ENCODE data around the gene PDK3.

Gene PDK3

DNA sequence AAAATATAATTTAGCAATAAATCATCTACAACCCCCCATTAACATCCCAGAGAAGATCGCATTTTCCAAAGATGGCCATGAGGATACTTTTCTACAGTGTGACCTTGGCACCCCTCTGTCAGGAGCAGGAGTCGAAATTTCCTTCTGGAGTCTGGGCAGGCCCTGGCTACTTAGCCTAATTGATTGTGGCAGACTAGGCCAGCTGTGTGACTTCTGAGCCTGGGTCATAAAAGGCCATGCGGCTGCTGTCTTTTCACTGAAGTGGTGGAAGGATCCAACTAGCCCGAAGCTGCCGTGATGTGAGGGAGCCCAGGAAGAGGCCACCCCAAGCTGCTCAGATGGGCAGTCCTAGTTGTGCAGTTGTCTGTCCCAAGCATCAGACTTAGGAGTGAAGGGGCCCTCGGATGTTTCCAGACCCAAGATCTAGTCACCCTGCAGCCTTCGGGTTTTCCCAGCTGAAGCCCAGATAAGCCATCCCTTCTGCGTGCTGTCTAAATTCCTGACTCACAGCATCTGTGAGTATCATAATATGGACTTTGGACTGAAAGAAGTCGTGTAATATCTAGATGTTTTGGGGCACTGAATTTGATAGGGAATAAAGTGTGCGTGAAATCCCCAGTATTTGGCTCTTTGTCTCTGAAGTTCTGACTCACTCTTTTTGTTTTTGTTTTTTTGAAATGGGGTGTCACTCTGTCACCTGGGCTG lies 21.0 kb downstream of the PDK3 start:
- H3K4me3 ChIP-seq (ENCODE audit: low read depth, low read length), result no peak overlapping the region
- DNase-seq (ENCODE audit: low read depth), result no peak

DNA sequence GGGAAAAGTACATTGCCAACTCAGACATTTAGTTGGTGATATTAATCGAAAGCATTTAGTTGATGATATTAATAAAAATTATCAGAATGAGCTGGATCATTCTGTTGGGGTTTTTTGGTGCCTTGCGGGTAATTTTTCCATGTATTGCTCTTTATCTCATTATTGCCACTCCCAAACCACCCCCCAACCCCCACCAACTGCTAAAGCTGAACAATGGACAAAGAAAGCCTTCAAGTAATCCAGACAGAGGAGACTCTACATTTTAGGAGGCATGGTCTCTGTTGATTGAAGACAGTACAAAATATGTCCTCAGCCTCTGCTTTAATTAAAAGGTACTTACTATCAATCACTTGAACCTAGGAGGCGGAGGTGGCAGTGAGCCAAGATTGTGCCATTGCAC lies 22.5 kb downstream of the PDK3 start:
- no peak for DNase-seq (ENCODE audit: low read depth)
- TF ChIP-seq, protein P1, sequence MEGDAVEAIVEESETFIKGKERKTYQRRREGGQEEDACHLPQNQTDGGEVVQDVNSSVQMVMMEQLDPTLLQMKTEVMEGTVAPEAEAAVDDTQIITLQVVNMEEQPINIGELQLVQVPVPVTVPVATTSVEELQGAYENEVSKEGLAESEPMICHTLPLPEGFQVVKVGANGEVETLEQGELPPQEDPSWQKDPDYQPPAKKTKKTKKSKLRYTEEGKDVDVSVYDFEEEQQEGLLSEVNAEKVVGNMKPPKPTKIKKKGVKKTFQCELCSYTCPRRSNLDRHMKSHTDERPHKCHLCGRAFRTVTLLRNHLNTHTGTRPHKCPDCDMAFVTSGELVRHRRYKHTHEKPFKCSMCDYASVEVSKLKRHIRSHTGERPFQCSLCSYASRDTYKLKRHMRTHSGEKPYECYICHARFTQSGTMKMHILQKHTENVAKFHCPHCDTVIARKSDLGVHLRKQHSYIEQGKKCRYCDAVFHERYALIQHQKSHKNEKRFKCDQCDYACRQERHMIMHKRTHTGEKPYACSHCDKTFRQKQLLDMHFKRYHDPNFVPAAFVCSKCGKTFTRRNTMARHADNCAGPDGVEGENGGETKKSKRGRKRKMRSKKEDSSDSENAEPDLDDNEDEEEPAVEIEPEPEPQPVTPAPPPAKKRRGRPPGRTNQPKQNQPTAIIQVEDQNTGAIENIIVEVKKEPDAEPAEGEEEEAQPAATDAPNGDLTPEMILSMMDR (IDR thresholded peaks at IDR 0.05; ENCODE audit: control insufficient read depth, extremely low read depth, insufficient read depth), result no peak
- H3K4me3 ChIP-seq (ENCODE audit: low read depth, low read length), result no peak overlapping the region

More for the DNA sequence above, 21.0 kb downstream of the PDK3 start:
- TF ChIP-seq, protein P1 (IDR thresholded peaks at IDR 0.05; ENCODE audit: control insufficient read depth, extremely low read depth, insufficient read depth), result no peak

DNA sequence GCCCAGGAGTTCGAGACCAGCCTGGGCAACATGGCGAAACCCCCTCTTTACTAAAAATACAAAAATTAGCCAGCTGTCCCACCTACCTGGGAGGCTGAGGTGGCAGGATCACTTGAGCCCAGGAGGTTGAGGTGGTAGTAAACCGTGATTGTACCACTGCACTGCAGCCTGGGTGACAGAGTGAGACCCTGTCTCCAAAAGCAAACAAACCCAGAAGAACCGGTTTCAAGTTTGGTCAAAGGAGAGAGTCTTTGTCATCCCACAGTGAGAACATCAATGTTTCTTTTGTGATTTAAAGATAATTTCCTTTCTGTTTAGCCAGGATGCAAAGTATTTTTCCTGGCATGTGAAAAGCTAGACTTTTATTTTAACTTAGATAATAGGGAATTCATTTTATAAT lies 26.7 kb downstream of the PDK3 start:
- H3K4me3 ChIP-seq (ENCODE audit: low read depth, low read length), result no peak overlapping the region
- peak; percentile 67 for DNase-seq (ENCODE audit: low read depth)
- TF ChIP-seq, protein P1 (IDR thresholded peaks at IDR 0.05; ENCODE audit: control insufficient read depth, extremely low read depth, insufficient read depth), result no peak

DNA sequence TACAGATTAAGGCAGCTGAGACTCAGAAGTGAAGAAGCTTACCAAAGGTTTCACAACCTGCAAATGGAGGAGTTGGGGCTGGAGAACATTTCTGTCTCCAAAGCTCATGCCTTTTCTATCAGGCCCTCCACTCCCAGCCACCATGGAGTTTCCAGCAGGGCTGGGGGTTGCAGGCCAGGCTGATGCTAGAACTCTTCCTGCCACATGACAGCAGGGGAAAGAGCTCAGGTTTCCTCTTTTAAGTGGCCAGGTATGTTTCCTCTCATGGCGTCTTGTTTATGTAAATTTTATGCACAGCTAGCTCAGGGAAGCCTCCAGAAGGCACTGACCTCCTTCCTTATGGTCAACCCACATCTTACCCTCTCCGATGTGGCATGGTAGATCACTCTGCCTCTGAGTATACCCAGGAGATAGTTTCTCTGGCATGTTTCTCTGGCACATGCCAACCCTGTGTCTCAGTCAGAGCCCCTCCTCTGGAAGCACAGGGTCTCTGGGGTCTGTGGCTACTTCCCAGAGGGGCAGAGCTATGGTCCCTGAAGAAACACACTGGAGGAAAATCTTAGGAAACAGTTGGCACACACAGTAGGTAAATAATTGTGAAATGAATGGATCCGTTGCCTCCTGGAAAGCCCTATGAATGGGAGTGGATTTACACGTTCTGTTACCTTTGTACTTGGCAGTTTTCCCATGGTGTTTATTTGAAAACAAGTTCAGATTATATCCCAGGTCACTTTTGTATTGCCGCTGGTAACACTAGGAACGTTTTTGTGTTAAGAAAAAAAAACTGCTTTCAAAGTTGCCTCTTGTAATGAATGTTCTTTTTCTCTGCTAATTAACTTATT lies 28.9 kb downstream of the PDK3 start:
- TF ChIP-seq, protein P1 (IDR thresholded peaks at IDR 0.05; ENCODE audit: control insufficient read depth, extremely low read depth, insufficient read depth), result no peak
- DNase-seq (ENCODE audit: low read depth), result peak; percentile 57
- peak overlapping the region; percentile 18; the same call in 1 of the 2 replicates for H3K4me3 ChIP-seq (ENCODE audit: low read depth, low read length)

DNA sequence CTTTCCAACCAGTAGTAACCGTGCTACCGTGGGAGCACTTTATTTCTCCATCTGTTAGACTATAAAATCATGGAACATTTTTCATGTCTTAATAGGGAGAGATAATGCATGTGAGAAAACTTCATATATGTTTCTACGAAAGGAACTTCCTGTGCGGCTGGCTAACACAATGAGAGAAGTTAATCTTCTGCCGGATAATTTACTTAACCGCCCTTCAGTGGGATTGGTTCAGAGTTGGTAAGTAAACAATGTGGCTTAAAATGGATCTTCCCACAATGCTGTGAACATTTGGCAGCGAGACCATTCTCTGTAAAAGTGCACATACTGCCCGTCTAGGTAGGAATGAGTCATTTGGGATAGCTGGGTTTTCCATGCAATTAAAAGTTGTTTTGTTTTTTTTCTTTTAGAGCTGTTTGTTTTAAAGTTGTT lies 29.6 kb downstream of the PDK3 start:
- TF ChIP-seq, protein P1 (IDR thresholded peaks at IDR 0.05; ENCODE audit: control insufficient read depth, extremely low read depth, insufficient read depth), result no peak
- peak overlapping the region; percentile 25 for H3K4me3 ChIP-seq (ENCODE audit: low read depth, low read length)
- peak; percentile 90 for DNase-seq (ENCODE audit: low read depth)

DNA sequence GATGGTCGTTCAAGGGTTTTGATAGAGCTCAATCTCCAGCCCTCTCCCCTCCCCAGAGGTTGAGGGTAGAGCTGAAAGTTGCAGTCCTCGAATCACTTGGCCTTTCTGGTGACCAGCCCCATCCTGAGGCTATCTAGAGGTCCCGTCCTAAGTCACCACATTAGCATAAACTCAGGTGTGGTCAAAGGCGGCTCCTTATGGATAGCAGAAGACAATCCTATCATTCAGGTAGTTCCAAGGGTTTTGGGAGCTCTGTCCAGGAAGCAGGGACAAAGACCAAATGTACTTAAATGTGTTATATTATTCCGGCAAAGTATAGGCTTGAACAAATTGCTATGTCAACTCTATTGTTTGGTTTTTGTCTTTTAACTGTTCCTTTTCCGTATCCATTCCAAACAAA lies 30.6 kb downstream of the PDK3 start:
- no peak overlapping the region for H3K4me3 ChIP-seq (ENCODE audit: low read depth, low read length)
- TF ChIP-seq, protein P1 (IDR thresholded peaks at IDR 0.05; ENCODE audit: control insufficient read depth, extremely low read depth, insufficient read depth), result no peak
- DNase-seq (ENCODE audit: low read depth), result no peak
